ENCODE measurements around the gene ABR.

DNA sequence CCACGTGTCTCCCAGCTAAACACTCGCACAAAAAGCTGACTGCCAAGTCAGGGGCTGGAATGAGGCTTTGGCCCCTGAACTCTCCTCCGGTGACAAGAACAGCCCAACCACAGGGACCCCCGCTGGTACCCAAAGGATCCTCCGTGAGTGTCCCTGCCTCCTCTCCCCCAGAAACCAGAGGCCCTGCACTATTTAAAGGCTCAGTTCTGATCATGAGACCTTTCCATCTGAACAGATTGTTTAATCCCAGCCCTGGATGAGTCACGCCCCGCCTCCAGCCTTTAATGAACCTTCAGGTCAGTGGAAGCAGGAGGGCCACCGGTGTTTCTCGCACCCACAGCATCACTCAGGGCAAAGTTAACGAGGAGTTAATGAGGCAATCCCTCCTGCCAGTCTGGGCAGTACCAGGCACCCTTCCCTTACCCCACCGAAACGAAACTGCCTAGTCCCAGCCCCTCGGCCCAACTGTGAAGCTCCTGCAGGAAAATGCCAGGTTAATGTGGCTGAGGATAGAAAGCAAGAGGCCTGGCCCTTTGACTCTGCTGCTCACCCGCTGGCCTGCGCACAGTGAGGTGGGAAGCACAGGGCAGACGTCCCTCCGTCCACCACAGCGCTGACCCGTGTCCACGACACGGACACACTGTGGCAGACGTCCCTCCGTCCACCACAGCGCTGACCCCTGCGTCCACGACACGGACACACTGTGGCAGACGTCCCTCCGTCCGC is 150.4 kb downstream of the ABR start:
- TF ChIP-seq EZH2 (IDR thresholded peaks at IDR 0.05) = no peak
- TF ChIP-seq, protein P1, sequence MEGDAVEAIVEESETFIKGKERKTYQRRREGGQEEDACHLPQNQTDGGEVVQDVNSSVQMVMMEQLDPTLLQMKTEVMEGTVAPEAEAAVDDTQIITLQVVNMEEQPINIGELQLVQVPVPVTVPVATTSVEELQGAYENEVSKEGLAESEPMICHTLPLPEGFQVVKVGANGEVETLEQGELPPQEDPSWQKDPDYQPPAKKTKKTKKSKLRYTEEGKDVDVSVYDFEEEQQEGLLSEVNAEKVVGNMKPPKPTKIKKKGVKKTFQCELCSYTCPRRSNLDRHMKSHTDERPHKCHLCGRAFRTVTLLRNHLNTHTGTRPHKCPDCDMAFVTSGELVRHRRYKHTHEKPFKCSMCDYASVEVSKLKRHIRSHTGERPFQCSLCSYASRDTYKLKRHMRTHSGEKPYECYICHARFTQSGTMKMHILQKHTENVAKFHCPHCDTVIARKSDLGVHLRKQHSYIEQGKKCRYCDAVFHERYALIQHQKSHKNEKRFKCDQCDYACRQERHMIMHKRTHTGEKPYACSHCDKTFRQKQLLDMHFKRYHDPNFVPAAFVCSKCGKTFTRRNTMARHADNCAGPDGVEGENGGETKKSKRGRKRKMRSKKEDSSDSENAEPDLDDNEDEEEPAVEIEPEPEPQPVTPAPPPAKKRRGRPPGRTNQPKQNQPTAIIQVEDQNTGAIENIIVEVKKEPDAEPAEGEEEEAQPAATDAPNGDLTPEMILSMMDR (IDR thresholded peaks at IDR 0.05) = no peak
